ENCODE results near the gene KCNC1. TPM values are rescaled to one million over a fixed set of nuclear protein-coding genes. Genes with fewer than 3 reads are reported as not detected.
A peak's percentile ranks its signal among the peaks of the same experiment; 100 is the strongest.

KCNC1 gene
- total and polyA plus RNA-seq, 9 donors = 0.02 to 0.18 (median 0.03) TPM; not detected in 5

DNA sequence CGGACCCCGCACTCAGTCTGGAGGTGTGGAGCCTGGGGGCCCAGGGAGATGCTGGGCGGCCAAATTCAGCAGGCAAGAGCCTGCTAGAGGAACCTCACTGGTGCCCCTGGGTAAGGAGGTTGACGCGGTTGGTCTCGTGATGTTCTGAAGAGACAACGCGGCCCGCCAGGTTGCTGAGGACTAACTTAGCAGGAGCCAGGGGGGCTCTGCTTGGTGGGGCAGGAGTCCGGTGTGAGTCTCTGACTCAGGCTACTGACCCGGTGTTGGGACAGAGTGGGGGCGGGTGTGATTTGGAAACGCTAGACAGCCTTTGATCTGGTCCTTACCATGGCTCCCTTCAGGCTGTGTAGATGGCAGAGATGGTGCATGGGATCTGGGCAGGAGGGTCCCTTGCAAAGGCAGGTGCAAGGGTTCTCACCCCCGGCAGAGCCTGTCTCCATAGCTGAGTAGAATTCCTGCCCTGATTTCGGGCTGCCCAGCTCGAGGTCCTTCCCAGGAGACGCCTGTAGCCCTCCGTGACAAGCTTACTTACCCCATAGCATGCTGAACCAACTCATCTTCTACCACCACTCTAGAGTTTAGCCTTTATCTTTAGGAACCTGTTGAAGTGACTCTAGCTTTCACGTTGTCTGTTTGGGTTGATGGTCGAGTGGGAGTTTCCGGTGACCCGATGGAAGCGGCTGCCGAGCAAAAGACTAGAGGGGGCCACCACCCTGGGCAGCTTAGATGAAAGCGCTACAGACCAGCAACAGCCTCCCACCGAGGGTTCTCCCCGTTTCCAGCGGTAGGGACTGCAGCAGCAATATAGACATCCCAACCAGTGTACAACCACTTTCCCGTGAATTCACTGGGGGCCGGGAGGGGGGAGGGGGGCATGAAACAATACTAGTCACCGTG lies 38.4 kb downstream of the KCNC1 start:
- H3K4me3 ChIP-seq = no peak overlapping the region
- 91 to 93% (median 92%) methylated on average over 31 of the region's 31 CpGs for WGBS, 3 donors
- DNase-seq = peak in 1 of 5 donors; percentile 25
- intact Hi-C loops (cut with DNase I) = no loop called here
- no peak overlapping the region for H3K27ac ChIP-seq
- no peaks in the 10 kb centered on the region for H3K9me3 ChIP-seq
- no peaks in the 10 kb centered on the region for H3K4me1 ChIP-seq (ENCODE audit: insufficient read depth)
- no peaks in the 10 kb centered on the region for H3K36me3 ChIP-seq
- no peak for TF ChIP-seq POLR2A (IDR thresholded peaks at IDR 0.05)
- TF ChIP-seq, protein P1, sequence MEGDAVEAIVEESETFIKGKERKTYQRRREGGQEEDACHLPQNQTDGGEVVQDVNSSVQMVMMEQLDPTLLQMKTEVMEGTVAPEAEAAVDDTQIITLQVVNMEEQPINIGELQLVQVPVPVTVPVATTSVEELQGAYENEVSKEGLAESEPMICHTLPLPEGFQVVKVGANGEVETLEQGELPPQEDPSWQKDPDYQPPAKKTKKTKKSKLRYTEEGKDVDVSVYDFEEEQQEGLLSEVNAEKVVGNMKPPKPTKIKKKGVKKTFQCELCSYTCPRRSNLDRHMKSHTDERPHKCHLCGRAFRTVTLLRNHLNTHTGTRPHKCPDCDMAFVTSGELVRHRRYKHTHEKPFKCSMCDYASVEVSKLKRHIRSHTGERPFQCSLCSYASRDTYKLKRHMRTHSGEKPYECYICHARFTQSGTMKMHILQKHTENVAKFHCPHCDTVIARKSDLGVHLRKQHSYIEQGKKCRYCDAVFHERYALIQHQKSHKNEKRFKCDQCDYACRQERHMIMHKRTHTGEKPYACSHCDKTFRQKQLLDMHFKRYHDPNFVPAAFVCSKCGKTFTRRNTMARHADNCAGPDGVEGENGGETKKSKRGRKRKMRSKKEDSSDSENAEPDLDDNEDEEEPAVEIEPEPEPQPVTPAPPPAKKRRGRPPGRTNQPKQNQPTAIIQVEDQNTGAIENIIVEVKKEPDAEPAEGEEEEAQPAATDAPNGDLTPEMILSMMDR (IDR thresholded peaks at IDR 0.05) = no peak
- TF ChIP-seq EP300 (IDR thresholded peaks at IDR 0.05) = no peak
- no peaks in the 10 kb centered on the region for H3K27me3 ChIP-seq

DNA sequence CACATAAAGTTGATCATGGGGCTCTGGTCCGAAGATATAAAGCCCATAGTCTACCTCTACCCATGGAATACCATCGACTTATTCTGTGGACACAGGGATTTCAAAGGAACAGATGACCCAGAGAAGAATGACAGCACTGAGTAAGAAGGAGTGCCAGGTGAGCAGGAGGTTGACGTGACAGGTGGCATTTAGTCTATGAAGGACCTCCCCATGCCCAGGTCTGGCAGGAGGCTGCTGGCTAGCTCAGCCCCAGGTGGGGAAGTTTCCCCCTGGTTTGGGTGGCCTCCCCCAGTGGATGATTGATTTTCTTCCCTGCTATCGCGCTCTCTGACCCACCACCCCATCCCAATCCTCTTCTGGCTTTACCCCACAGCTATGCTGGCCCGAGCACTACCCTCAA lies 39.1 kb downstream of the KCNC1 start:
- no peak overlapping the region for H3K27ac ChIP-seq
- H3K4me3 ChIP-seq = no peak overlapping the region
- H3K27me3 ChIP-seq = no peaks in the 10 kb centered on the region
- no peaks in the 10 kb centered on the region for H3K36me3 ChIP-seq
- no peaks in the 10 kb centered on the region for H3K9me3 ChIP-seq
- 96 to 99% (median 97%) methylated on average over 6 of the region's 6 CpGs for WGBS, 3 donors
- no peak for TF ChIP-seq EP300 (IDR thresholded peaks at IDR 0.05)
- TF ChIP-seq, protein P1 (IDR thresholded peaks at IDR 0.05) = no peak
- no peak for TF ChIP-seq POLR2A (IDR thresholded peaks at IDR 0.05)
- no peak for DNase-seq
- H3K4me1 ChIP-seq (ENCODE audit: insufficient read depth) = no peaks in the 10 kb centered on the region
- intact Hi-C loops (cut with DNase I) = no loop called here

DNA sequence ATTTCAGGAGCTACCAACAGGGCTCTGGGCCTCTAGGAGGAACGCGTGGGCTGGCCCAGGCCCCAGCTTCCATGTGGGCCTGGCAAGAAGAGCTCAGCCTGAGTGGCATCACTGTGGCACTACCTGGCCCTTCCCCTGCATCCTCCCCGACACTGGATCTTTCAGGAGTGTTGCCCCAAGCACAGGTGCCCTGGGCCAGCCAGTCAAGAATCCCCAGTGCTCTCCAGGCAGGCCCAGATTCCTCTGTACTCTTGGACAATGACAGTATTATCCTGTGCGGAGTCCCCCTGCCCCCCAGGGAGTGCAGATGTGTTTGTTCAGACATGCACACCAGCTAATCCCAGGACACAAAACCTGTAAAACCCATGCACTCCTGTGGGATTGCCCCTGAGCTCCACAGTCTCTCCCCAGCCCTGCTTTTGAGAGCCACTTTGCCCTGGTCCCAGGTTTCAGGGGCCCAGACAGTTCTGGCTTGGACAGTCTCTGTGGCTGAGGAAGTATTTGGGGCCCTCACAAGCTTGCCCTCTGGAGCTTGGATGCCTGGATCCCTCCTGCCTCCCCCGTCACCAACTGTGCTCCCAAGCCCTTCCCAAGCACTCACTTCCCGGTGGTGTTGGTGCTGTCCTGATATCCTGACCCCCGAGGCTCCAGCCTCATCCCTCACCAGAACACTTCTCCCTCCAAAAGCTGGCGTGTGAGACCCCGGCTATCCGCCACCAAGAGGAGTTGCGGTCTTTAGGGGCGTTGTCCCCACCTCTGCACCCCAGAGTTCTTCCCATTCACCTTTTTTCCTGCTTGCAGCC lies 39.9 kb downstream of the KCNC1 start:
- DNase-seq = peak in 1 of 5 donors; percentile 21
- no peaks in the 10 kb centered on the region for H3K4me1 ChIP-seq (ENCODE audit: insufficient read depth)
- no peak overlapping the region for H3K27ac ChIP-seq
- no peaks in the 10 kb centered on the region for H3K36me3 ChIP-seq
- H3K27me3 ChIP-seq = no peaks in the 10 kb centered on the region
- intact Hi-C loops (cut with DNase I) = loop anchor here in 1 of 4 donors (5.0 kb wide), 1 partner anchor 648 kb away; no protein-coding TSS in a partner anchor
- TF ChIP-seq EP300 (IDR thresholded peaks at IDR 0.05) (no peak), POLR2A (IDR thresholded peaks at IDR 0.05) (no peak)
- TF ChIP-seq, protein P1 (IDR thresholded peaks at IDR 0.05) = no peak
- H3K9me3 ChIP-seq = no peaks in the 10 kb centered on the region
- 87 to 90% (median 89%) methylated on average over 12 of the region's 12 CpGs for WGBS, 3 donors
- H3K4me3 ChIP-seq = no peak overlapping the region

DNA sequence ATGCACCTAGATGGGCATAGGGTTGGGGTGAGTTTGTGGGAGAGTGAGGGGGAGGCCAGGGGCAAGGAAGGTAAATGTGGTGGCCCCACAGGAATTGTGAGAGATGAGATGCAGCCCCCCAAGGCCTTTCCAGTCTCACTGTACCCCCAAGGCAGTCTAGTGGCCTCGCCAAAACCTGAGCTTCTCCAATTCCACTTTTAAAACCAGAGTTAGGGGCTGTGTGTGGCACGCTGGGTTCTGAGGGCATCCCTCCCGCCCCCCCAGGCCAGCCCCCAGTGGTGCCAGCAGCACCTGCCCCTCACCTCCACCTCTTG lies 40.4 kb downstream of the KCNC1 start:
- no peak for DNase-seq
- Histone ChIP-seq H3K9me3 (no peaks in the 10 kb centered on the region), H3K27me3 (no peaks in the 10 kb centered on the region), H3K4me3 (no peak overlapping the region), H3K36me3 (no peaks in the 10 kb centered on the region), H3K27ac (no peak overlapping the region), H3K4me1 (ENCODE audit: insufficient read depth) (no peaks in the 10 kb centered on the region)
- TF ChIP-seq, protein P1 (IDR thresholded peaks at IDR 0.05) = no peak
- intact Hi-C loops (cut with DNase I) = loop anchor here in 1 of 4 donors (5.0 kb wide), 1 partner anchor 647 kb away; no protein-coding TSS in a partner anchor
- 89 to 96% (median 93%) methylated on average over 3 of the region's 3 CpGs for WGBS, 3 donors
